Neural progenitor cell (in vitro differentiated cells): ENCODE measurements around the gene TPSD1.
"Not testable (repeated sequence)": the region's sequence is repeated elsewhere in the genome, so short reads cannot be mapped to it uniquely, and the experiment has no call there.

Experiments used
- EZH2 ChIP-seq: fragments of 200-600 bp; sonication (generic); IDR thresholded peaks from 2 replicates; pipeline ENCODE4 v1.6.1; 2017; ENCODE audit warnings: antibody characterized with exemption, mild to moderate bottlenecking, moderate library complexity
- EZH2phosphoT487 ChIP-seq: fragments of 200-600 bp; sonication (generic); IDR thresholded peaks from 2 replicates; pipeline ENCODE4 v1.6.1; 2017; ENCODE audit warnings: antibody characterized with exemption
- TF ChIP-seq, protein P1 (sequence below): fragments of 200-600 bp; sonication (generic); IDR thresholded peaks from 2 replicates; pipeline ENCODE4 v1.5.1; 2017; ENCODE audit warnings: antibody characterized with exemption, mild to moderate bottlenecking

DNA sequence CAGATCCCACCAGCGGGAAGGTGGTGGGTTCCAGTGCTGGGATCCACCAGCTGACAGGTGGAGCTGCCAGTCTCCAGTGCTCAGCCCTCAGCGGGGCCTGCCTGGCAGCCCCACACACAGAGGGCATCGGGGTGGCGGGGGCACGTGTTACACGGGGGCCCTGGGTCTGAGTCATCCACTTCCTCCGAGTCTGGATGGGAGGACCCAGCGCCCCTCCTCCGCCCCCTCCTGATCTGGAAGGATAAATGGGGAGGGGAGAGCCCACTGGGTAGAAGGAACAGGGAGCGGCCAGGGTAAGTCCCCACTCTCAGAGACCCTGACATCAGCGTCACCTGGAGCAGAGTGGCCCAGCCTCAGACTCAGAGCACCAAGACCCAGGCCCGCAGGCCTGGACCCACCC, 15.4 kb upstream of the TPSD1 start, which contains the start of gene TPSAB1:
- TF ChIP-seq, protein P1, sequence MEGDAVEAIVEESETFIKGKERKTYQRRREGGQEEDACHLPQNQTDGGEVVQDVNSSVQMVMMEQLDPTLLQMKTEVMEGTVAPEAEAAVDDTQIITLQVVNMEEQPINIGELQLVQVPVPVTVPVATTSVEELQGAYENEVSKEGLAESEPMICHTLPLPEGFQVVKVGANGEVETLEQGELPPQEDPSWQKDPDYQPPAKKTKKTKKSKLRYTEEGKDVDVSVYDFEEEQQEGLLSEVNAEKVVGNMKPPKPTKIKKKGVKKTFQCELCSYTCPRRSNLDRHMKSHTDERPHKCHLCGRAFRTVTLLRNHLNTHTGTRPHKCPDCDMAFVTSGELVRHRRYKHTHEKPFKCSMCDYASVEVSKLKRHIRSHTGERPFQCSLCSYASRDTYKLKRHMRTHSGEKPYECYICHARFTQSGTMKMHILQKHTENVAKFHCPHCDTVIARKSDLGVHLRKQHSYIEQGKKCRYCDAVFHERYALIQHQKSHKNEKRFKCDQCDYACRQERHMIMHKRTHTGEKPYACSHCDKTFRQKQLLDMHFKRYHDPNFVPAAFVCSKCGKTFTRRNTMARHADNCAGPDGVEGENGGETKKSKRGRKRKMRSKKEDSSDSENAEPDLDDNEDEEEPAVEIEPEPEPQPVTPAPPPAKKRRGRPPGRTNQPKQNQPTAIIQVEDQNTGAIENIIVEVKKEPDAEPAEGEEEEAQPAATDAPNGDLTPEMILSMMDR = not testable (repeated sequence)
- not testable (repeated sequence) for TF ChIP-seq EZH2, EZH2phosphoT487
